Neural cell (in vitro differentiated cells): ENCODE results near the gene CBX2. TPM values are rescaled to one million over a fixed set of nuclear protein-coding genes. Genes with fewer than 3 reads are reported as not detected.

ENCODE experiments used
- H2AFZ ChIP-seq: fragments of 200-600, 300-800 bp; sonication (generic), shearing (Covaris generic); 2 replicates; pipeline ENCODE4 v1.6.0; 2014; ENCODE audit warnings: low read depth, mild to moderate bottlenecking, antibody characterized with exemption, low read length, moderate library complexity
- H3F3A ChIP-seq: fragments of 200-600 bp; shearing (Covaris generic); 2 replicates; pipeline ENCODE4 v1.6.1; 2016; ENCODE audit warnings: mild to moderate bottlenecking, moderate library complexity, mixed read lengths, antibody characterized with exemption, low read length; ENCODE audit not compliant: insufficient read depth, poor library complexity, severe bottlenecking
- H3K27ac ChIP-seq: fragments of 200-600, 300-800 bp; sonication (generic), shearing (Covaris generic); 2 replicates; pipeline ENCODE4 v1.5.1; 2014; ENCODE audit warnings: mild to moderate bottlenecking, low read length, moderate library complexity
- H3K27me3 ChIP-seq: fragments of 300-800, 200-600 bp; sonication (generic), shearing (Covaris generic); 2 replicates; pipeline ENCODE4 v1.6.0; 2014; ENCODE audit warnings: mild to moderate bottlenecking, low read depth, low read length, moderate library complexity; ENCODE audit not compliant: insufficient read depth
- H3K36me3 ChIP-seq: fragments of 300-800, 200-600 bp; sonication (generic), shearing (Covaris generic); 2 replicates; pipeline ENCODE4 v1.5.1; 2014; ENCODE audit warnings: mild to moderate bottlenecking, antibody characterized with exemption, low read length, moderate library complexity; ENCODE audit not compliant: insufficient read depth
- H3K4me2 ChIP-seq: fragments of 300-800, 200-600 bp; sonication (generic), shearing (Covaris generic); 2 replicates; pipeline ENCODE4 v1.6.0; 2014; ENCODE audit warnings: mild to moderate bottlenecking, low read length
- H3K4me3 ChIP-seq: fragments of 300-800, 200-600 bp; sonication (generic), shearing (Covaris generic); 2 replicates; pipeline ENCODE4 v1.5.1; 2014; ENCODE audit warnings: mild to moderate bottlenecking, low read length, moderate library complexity
- H3K79me2 ChIP-seq: fragments of 200-600 bp; shearing (Covaris generic); replicated peaks from 2 replicates; pipeline ENCODE4 v1.6.0; 2014; ENCODE audit warnings: mild to moderate bottlenecking, low read length, moderate library complexity; ENCODE audit not compliant: insufficient read depth
- H3K9ac ChIP-seq: fragments of 300-800, 200-600 bp; sonication (generic), shearing (Covaris generic); 2 replicates; pipeline ENCODE4 v1.6.1; 2016; ENCODE audit warnings: mild to moderate bottlenecking, low read length, mixed read lengths
- H3K9me2 ChIP-seq: fragments of 200-600 bp; shearing (Covaris generic); 2 replicates; pipeline ENCODE4 v1.6.1; 2016; ENCODE audit warnings: mild to moderate bottlenecking, low read length, mixed read lengths; ENCODE audit not compliant: insufficient read depth
- H3K9me3 ChIP-seq: fragments of 200-600, 300-800 bp; sonication (generic), shearing (Covaris generic); 2 replicates; pipeline ENCODE4 v1.6.1; 2016; ENCODE audit warnings: mild to moderate bottlenecking, mixed run types, low read length, moderate library complexity, mixed read lengths
- H4K20me1 ChIP-seq: fragments of 200-600 bp; shearing (Covaris generic); 2 replicates; pipeline ENCODE4 v1.6.1; 2016; ENCODE audit warnings: mild to moderate bottlenecking, mixed run types; ENCODE audit not compliant: insufficient read depth
- CTCF ChIP-seq: fragments of 450-650 bp; IDR thresholded peaks from 2 replicates; pipeline ENCODE4 v1.5.1; 2014; ENCODE audit warnings: antibody characterized with exemption, mild to moderate bottlenecking, moderate library complexity; ENCODE audit not compliant: poor library complexity, severe bottlenecking
- EP300 ChIP-seq: fragments of 450-650 bp; conservative IDR thresholded peaks from 2 replicates; pipeline ENCODE4 v1.6.1; 2014; ENCODE audit warnings: antibody characterized with exemption, mild to moderate bottlenecking, moderate library complexity; ENCODE audit not compliant: poor library complexity, severe bottlenecking
- EZH2 ChIP-seq: fragments of 200-600, 300-800 bp; shearing (Covaris generic), sonication (generic); IDR thresholded peaks from 2 replicates; pipeline ENCODE4 v1.6.1; 2014; ENCODE audit warnings: antibody characterized with exemption, low read length, borderline replicate concordance, mild to moderate bottlenecking; ENCODE audit not compliant: insufficient read depth, poor library complexity, severe bottlenecking
- MXI1 ChIP-seq: fragments of 450-650 bp; conservative IDR thresholded peaks from 2 replicates; pipeline ENCODE4 v1.6.1; 2014; ENCODE audit warnings: antibody characterized with exemption, mild to moderate bottlenecking; ENCODE audit not compliant: poor library complexity, severe bottlenecking
- POLR2AphosphoS5 ChIP-seq: IDR thresholded peaks from 2 replicates; pipeline ENCODE4 v1.6.1; 2012
- RAD21 ChIP-seq: fragments of 450-650 bp; conservative IDR thresholded peaks from 2 replicates; pipeline ENCODE4 v1.6.1; 2014; ENCODE audit warnings: antibody characterized with exemption, mild to moderate bottlenecking, moderate library complexity
- REST ChIP-seq: IDR thresholded peaks from 2 replicates; pipeline ENCODE4 v1.6.1; 2012; ENCODE audit warnings: borderline replicate concordance
- SMC3 ChIP-seq: fragments of 450-650 bp; conservative IDR thresholded peaks from 2 replicates; pipeline ENCODE4 v1.6.1; 2014; ENCODE audit warnings: antibody characterized with exemption, mild to moderate bottlenecking, moderate library complexity; ENCODE audit not compliant: poor library complexity
- TAF1 ChIP-seq: IDR thresholded peaks from 2 replicates; pipeline ENCODE4 v1.6.1; 2012; ENCODE audit warnings: low read depth
- polyA plus RNA-seq: library from polyadenylated mRNA; depleted of rRNA; stranded (reverse); fragments of >200 nt; gene quantifications from 2 replicates; pipeline ENCODE4 v1.2.3, GENCODE V29; 2014

The CBX2 gene
- polyA plus RNA-seq, 1 donor from 2014 or later = 16.9 TPM

GRCh38 chr17:79825580-79825921 is 47.6 kb downstream of the CBX2 start:
- Histone ChIP-seq H3K27me3 (no peaks in the 10 kb centered on the region), H3K4me3 (no peak overlapping the region), H3K9ac (no peak overlapping the region), H3K9me2 (no peaks in the 10 kb centered on the region), H2AFZ (no peak overlapping the region), H3K27ac (no peak overlapping the region), H4K20me1 (no peaks in the 10 kb centered on the region), H3F3A (peaks cover 3% of the 10 kb centered on the region), H3K9me3 (no peaks in the 10 kb centered on the region), H3K79me2 (no peaks in the 10 kb centered on the region), H3K4me2 (no peak overlapping the region), H3K36me3 (no peaks in the 10 kb centered on the region)
- TF ChIP-seq TAF1 (no peak), MXI1 (no peak), EP300 (no peak), CTCF (no peak), RAD21 (no peak), SMC3 (no peak), REST (no peak), EZH2 (no peak), POLR2AphosphoS5 (no peak)

GRCh38 chr17:79826204-79826680 is 48.3 kb downstream of the CBX2 start:
- no peak overlapping the region for H3K9ac ChIP-seq
- H3K27me3 ChIP-seq = no peaks in the 10 kb centered on the region
- H3F3A ChIP-seq = peaks cover 3% of the 10 kb centered on the region
- H3K79me2 ChIP-seq = no peaks in the 10 kb centered on the region
- no peaks in the 10 kb centered on the region for H3K9me2 ChIP-seq
- H3K9me3 ChIP-seq = no peaks in the 10 kb centered on the region
- no peaks in the 10 kb centered on the region for H4K20me1 ChIP-seq
- no peak overlapping the region for H3K4me3 ChIP-seq
- no peak overlapping the region for H3K27ac ChIP-seq
- no peak overlapping the region for H3K4me2 ChIP-seq
- TF ChIP-seq REST (no peak), POLR2AphosphoS5 (no peak), TAF1 (no peak), MXI1 (no peak), CTCF (no peak), EZH2 (no peak), SMC3 (no peak), RAD21 (no peak), EP300 (no peak)
- no peak overlapping the region for H2AFZ ChIP-seq
- no peaks in the 10 kb centered on the region for H3K36me3 ChIP-seq
